ENCODE results near the gene MAPKAP1.

DNA sequence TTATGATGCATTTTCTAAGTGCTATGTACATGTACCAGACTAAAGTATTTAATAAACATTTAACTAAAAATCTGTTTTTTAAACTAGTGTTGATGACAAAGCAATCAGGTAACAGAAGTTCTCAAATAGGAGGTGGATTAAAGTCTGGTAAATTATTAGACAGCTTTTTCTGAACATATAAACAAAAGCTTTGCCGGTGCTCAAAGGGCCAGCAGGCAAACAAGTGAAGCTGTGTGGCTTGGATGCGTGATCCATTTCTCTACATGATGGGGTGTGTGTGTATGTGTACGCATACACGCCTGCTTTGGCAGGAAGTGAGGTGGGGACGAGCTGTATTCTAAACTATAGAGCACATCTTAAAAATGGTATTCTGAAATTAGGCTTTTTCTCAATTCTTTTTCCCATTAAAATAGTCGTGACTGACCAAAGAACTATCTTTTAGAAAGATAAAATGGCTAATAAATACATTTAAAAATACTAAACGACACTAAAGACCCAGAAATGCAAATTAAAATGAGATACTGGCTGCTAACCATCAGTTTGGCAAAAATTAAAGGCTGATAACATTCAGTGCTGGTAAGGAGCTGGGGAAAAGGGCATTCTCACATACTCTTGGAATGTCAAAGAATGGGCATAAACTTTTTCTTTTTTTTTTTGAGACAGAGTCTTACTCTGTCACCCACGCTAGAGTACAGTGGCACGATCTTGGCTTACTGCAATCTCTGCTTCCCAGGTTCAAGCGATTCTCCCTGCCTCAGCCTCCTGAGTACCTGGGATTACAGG lies 174.0 kb downstream of the MAPKAP1 start:
- TF ChIP-seq CTCF (IDR thresholded peaks at IDR 0.05): no peak
- TF ChIP-seq POLR2A (IDR thresholded peaks at IDR 0.05): no peak

All from Peyer's patch (tissue), 4 donors.